Fibroblast of skin of back (primary cell): ENCODE data around the gene HVCN1.
"Not testable (repeated sequence)": the region's sequence is repeated elsewhere in the genome, so short reads cannot be mapped to it uniquely, and the experiment has no call there.

ENCODE experiments used
- DNase-seq: peaks from one replicate; pipeline ENCODE4 v3.0.0-alpha.2; 2013

Gene HVCN1

GRCh38 chr12:110667671-110668070 lies 21.2 kb downstream of the HVCN1 start:
- DNase-seq: no peak

GRCh38 chr12:110666892-110667291 lies 22.0 kb downstream of the HVCN1 start:
- no peak for DNase-seq

GRCh38 chr12:110661337-110661972 lies 27.5 kb downstream of the HVCN1 start:
- no peak for DNase-seq

GRCh38 chr12:110658878-110659277 lies 30.0 kb downstream of the HVCN1 start:
- no peak for DNase-seq

- no peak for DNase-seq
Observed at GRCh38 chr12:110658242-110658641, 30.7 kb downstream of the HVCN1 start.

GRCh38 chr12:110657747-110658146 lies 31.2 kb downstream of the HVCN1 start:
- no peak for DNase-seq

GRCh38 chr12:110656071-110656655 lies 32.8 kb downstream of the HVCN1 start:
- no peak for DNase-seq

- DNase-seq: not testable (repeated sequence)
Observed at GRCh38 chr12:110654238-110654637, 34.7 kb downstream of the HVCN1 start.

GRCh38 chr12:110649341-110649847 lies 39.5 kb downstream of the HVCN1 start:
- no peak for DNase-seq

- DNase-seq: no peak
Observed at GRCh38 chr12:110647631-110648040, 41.3 kb downstream of the HVCN1 start.

- peak; percentile 51 for DNase-seq
Observed at GRCh38 chr12:110641521-110641920, 47.4 kb downstream of the HVCN1 start.

GRCh38 chr12:110640275-110641025 lies 48.5 kb downstream of the HVCN1 start:
- DNase-seq: no peak

GRCh38 chr12:110639336-110640141 lies 49.4 kb downstream of the HVCN1 start:
- DNase-seq: peak; percentile 81

- DNase-seq: no peak
Observed at GRCh38 chr12:110638796-110639195, 50.1 kb downstream of the HVCN1 start.

- DNase-seq: peak; percentile 27
Observed at GRCh38 chr12:110637869-110638441, 51.0 kb downstream of the HVCN1 start.

- no peak for DNase-seq
Observed at GRCh38 chr12:110636516-110636915, 52.4 kb downstream of the HVCN1 start.

- no peak for DNase-seq
Observed at GRCh38 chr12:110635055-110635454, 53.9 kb downstream of the HVCN1 start.

GRCh38 chr12:110627500-110628195 lies 61.3 kb downstream of the HVCN1 start:
- DNase-seq: no peak

- no peak for DNase-seq
Observed at GRCh38 chr12:110622582-110622981, 66.3 kb downstream of the HVCN1 start.

GRCh38 chr12:110619534-110619953 lies 69.4 kb downstream of the HVCN1 start:
- DNase-seq: no peak

- DNase-seq: no peak
Observed at GRCh38 chr12:110616471-110617115, 72.3 kb downstream of the HVCN1 start.
